GM10266 (cell line): Measurements from ENCODE around the gene MECR.
"Not testable (repeated sequence)": the region's sequence is repeated elsewhere in the genome, so short reads cannot be mapped to it uniquely, and the experiment has no call there.

Experiments
- DNase-seq: peaks from one replicate; pipeline ENCODE4 v3.0.0; 2012; ENCODE audit errors: extremely low spot score
- TF ChIP-seq, protein P1 (sequence below): IDR thresholded peaks from 2 replicates; pipeline ENCODE4 v1.5.1; 2012; ENCODE audit warnings: mild to moderate bottlenecking, low read depth; ENCODE audit not compliant: control insufficient read depth, insufficient read depth; ENCODE audit errors: missing control alignments

The MECR gene

DNA sequence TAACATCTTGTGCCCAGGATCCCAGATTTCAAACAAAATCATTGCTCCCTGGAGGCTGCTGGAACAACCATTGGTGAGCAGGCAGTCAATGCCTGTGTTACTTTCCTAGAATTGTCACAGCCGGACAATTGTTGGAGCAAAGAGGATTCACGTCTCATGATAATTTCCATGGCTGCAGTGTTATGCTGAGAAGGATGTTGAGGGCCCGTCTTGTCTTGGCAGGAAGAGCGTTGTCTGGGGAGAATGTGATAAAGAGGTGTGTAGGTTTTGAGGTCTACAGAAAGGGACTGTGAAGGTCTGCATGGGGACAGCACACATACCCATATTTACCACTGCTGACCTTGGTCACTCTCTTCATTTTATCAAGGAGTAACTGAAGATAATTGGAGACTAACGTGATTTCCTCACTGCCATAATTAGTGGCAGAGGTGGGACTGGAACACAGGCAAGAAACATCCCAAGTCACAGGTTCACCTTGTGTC lies 6.3 kb downstream of the MECR start:
- no peak for DNase-seq
- TF ChIP-seq, protein P1, sequence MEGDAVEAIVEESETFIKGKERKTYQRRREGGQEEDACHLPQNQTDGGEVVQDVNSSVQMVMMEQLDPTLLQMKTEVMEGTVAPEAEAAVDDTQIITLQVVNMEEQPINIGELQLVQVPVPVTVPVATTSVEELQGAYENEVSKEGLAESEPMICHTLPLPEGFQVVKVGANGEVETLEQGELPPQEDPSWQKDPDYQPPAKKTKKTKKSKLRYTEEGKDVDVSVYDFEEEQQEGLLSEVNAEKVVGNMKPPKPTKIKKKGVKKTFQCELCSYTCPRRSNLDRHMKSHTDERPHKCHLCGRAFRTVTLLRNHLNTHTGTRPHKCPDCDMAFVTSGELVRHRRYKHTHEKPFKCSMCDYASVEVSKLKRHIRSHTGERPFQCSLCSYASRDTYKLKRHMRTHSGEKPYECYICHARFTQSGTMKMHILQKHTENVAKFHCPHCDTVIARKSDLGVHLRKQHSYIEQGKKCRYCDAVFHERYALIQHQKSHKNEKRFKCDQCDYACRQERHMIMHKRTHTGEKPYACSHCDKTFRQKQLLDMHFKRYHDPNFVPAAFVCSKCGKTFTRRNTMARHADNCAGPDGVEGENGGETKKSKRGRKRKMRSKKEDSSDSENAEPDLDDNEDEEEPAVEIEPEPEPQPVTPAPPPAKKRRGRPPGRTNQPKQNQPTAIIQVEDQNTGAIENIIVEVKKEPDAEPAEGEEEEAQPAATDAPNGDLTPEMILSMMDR: no peak

DNA sequence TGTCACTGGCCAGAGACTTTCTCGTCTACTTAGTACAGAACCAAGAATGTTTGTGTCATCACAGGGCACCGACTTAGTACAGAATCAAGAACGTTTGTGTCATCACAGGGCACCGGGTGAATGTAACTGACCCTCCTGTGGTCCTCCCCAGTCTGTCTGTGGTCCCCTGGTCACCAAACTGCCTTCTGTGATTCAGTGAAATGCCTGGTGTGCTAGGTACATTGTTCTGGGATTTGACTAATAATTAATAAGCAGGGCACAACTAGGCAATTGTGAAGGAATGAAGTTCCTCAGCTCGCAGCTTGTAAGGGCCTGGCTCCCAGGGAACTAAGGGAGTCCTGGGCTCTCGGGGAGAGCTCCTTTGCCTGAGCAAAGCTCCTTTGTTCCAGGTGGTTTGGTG lies 7.2 kb downstream of the MECR start:
- TF ChIP-seq, protein P1: no peak
- DNase-seq: no peak

DNA sequence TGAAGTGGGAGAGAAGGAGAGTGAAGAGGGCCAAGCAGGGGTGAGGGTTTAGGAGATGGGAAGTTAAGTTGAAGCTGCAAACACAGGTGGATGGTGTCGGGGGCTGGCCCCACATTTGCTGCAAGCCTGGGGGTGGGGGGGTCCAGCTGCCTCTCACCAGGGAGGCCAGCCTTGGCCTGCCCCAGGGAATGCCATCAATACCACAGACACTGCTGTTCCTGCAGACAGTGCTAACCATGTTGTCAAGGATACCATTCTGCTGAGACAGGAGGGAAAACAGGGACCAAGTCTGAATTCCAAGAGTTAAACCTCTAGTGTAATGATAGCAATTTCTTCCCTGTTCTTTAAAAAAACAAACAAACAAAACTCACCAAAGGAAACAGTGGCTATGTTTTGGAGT lies 8.0 kb downstream of the MECR start:
- TF ChIP-seq, protein P1: no peak

DNA sequence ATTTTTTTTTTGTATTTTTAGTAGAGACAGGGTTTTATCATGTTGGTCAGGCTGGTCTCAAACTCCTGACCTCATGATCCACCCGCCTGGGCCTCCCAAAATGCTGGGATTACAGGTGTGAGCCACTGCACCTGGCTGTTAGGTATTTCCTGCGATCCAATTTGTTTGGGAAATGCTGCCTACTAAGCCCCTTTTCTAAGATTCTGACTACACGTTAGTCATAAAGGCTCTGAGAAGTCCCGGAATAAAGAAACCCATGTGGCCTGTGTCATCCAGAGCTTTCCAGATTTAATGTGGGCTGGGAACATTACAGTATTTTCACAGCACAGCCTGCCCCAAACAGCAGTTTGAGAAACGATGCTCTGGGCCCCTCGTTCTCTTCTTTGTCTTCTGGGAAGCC lies 8.5 kb downstream of the MECR start:
- DNase-seq: not testable (repeated sequence)

More for the DNA sequence above, 8.0 kb downstream of the MECR start:
- DNase-seq: no peak

DNA sequence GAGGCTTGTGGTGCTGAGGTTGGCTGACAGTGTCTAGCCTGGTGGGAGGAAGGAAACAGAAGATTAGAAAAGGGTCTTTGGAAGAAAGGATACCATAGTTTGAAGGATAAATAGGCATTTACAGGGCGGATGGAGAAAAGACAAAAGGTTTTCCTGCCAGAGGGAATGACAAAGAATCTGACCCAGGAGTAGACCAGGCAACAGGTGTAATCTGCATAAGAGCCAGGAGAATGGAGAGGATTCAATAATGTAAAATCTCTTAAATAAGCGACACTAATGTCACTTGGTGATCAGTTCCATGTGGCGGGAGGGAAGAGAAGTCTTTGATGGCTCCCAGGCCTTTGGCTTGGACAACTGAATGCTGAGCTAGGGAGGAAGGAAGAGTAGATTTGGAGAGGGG lies 9.4 kb downstream of the MECR start:
- TF ChIP-seq, protein P1: no peak
- DNase-seq: no peak

DNA sequence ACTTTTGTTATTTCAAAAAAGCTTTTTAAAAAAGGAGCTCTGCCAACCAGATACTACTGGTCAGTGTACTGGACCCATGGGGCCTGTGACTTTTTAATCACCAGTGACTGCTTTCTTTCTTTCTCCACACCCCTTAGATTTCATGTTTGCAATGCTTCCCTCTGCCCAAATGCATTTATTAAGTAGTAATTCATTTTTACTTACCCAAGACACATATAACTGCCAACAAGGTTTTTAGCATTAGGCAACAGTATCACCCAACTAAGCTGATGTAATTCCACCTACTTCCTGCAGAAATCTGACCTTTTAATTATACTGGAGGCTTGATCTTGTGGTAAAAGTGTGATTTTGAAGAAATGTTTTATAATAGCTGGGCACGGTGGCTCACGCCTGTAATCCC lies 12.5 kb downstream of the MECR start:
- no peak for DNase-seq
- TF ChIP-seq, protein P1: no peak

DNA sequence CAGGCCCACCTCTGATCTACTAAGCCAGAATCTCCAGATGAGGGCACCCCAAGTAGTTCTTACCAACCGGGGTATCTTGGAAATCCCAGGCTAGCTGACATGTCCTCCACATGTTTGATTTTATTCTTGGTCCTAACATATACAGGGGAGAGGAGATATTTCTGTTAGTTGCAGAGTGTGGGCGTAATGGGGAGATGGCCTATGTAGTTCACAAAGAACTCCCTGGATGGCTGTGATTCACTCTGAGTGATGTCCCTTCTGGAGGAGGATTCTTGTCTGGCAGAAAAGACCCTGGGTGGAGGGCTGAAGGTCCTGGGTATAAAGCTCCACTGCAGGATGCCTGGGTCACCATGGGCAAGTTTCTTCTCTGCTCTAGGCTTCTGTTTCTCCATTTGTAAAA lies 13.1 kb downstream of the MECR start:
- DNase-seq: no peak
- TF ChIP-seq, protein P1: no peak

DNA sequence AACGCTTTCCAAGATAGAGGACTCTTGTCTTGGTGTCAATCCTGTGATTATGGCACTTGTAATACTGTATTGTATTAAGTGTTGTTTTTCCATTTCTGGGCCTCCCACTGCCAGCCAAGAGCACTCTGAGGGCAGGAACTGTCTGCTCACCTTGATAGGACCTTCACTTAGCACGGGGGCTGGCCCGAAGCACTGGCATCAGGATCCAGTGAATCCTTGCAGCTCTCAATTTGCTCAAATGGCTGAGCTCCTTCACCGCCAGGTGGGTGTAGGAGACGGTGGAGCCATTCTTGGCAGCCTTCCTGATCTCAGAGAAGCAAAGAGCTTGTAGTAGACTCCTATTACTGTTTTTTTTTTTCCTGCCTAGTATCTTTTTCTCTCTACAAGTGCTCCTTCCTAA lies 17.7 kb downstream of the MECR start:
- TF ChIP-seq, protein P1: no peak
- no peak for DNase-seq
